ENCODE data around the gene PARP8.

The PARP8 gene

DNA sequence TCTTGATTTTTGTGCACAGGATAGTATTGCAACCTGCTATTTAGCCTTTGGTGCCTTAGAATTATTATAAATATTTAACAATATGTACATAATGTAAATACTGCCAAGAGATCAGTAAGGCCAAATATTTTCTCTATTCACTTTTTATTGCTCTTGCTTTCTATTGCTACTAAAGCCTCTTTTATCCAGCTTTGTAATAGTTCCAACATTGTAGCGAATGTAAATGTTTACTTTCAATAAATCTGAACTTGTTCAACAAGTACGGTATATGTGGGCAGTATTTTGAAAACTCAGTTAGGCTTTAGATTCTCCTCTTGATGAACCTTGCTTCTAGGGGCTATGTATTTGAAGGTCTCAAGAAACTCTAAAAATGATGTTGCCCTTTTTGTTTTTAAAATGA lies 179.8 kb downstream of the PARP8 start:
- no peaks in the 10 kb centered on the region for H3K27me3 ChIP-seq (ENCODE audit: insufficient read depth, low read length)
- WGBS: 97% methylated on average over 2 of the region's 2 CpGs
- peaks cover 27% of the 10 kb centered on the region for H3K36me3 ChIP-seq (ENCODE audit: insufficient read depth, low read length)
- H3K4me1 ChIP-seq (ENCODE audit: insufficient read depth, low read length): no peaks in the 10 kb centered on the region
- no peak overlapping the region for H3K9ac ChIP-seq (ENCODE audit: low read depth, low read length)
- no peak overlapping the region for H3K4me3 ChIP-seq (ENCODE audit: low read length)
- H3K9me3 ChIP-seq (ENCODE audit: insufficient read depth, low read depth, low read length): no peaks in the 10 kb centered on the region
- H3K27ac ChIP-seq (ENCODE audit: low read depth, low read length): no peak overlapping the region

DNA sequence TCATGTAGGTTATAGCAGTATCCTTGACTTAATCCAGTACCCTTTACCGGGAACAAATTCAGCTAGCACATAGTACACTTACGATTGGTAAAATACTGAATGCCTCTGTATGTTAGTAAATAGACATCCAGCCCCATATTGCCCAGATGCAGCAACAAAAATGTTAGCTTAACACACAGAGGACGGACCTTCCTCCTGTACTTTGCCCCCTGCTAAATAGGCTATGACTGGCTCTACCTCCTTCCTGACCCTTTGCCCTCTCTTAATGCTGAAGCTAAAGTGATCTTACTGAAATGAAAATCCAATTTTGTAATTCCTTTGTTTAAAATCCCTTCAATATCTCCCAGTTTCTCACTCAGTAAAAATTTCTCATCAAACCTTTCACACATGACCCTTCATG lies 183.1 kb downstream of the PARP8 start:
- Histone ChIP-seq H3K4me3 (ENCODE audit: low read length) (no peak overlapping the region), H3K9ac (ENCODE audit: low read depth, low read length) (no peak overlapping the region), H3K27me3 (ENCODE audit: insufficient read depth, low read length) (no peaks in the 10 kb centered on the region), H3K4me1 (ENCODE audit: insufficient read depth, low read length) (no peaks in the 10 kb centered on the region), H3K9me3 (ENCODE audit: insufficient read depth, low read depth, low read length) (no peaks in the 10 kb centered on the region), H3K27ac (ENCODE audit: low read depth, low read length) (no peak overlapping the region), H3K36me3 (ENCODE audit: insufficient read depth, low read length) (0 out of 2 replicates have a peak, but pooled peaks cover 3% of the 10 kb centered on the region)
- WGBS: 95% methylated on average over 3 of the region's 3 CpGs

DNA sequence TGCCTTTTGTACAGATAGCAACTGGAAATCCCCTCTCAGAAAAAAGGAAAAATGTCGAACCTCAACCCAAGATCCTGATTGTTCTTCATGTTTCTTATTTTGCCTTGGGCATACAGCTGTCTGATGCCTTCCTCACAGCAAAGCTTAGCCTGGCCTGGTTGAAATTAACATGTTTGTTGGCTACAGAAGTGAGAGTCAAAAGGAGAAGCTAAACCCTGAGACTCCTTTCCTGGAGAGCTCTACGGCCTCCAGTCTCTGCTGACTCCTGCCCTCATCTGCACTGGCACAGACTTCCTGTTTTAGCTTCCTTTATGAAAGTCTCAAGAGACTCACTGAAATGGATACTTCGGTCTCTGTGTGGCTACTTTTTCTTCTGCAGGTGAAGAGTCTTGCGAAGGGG lies 186.7 kb downstream of the PARP8 start:
- H3K4me3 ChIP-seq (ENCODE audit: low read length): no peak overlapping the region
- no peaks in the 10 kb centered on the region for H3K36me3 ChIP-seq (ENCODE audit: insufficient read depth, low read length)
- H3K4me1 ChIP-seq (ENCODE audit: insufficient read depth, low read length): no peaks in the 10 kb centered on the region
- H3K9ac ChIP-seq (ENCODE audit: low read depth, low read length): no peak overlapping the region
- 92% methylated on average over 4 of the region's 4 CpGs for WGBS
- H3K27me3 ChIP-seq (ENCODE audit: insufficient read depth, low read length): no peaks in the 10 kb centered on the region
- no peaks in the 10 kb centered on the region for H3K9me3 ChIP-seq (ENCODE audit: insufficient read depth, low read depth, low read length)
- no peak overlapping the region for H3K27ac ChIP-seq (ENCODE audit: low read depth, low read length)

DNA sequence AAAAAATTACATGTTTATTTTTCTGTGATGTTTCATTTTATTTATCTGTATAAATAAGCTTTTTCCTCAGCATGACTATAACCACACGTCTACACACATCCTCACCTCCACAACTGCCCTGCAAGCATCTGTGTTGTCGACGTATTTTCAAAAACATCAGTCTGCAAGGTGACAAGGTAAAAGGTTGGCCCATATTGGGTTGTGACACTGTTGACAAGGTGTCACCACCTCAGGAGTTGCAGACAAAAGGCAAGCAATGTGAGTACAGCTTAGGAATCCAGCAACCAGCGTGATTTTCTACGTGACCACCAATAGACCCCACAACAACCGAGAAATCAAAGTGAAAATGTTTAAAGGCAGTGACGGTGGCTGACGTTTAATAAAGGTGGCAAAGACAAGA lies 187.6 kb downstream of the PARP8 start:
- no peaks in the 10 kb centered on the region for H3K36me3 ChIP-seq (ENCODE audit: insufficient read depth, low read length)
- no peaks in the 10 kb centered on the region for H3K27me3 ChIP-seq (ENCODE audit: insufficient read depth, low read length)
- no peak overlapping the region for H3K27ac ChIP-seq (ENCODE audit: low read depth, low read length)
- 95% methylated on average over 8 of the region's 8 CpGs for WGBS
- no peak overlapping the region for H3K4me3 ChIP-seq (ENCODE audit: low read length)
- no peaks in the 10 kb centered on the region for H3K9me3 ChIP-seq (ENCODE audit: insufficient read depth, low read depth, low read length)
- no peak overlapping the region for H3K9ac ChIP-seq (ENCODE audit: low read depth, low read length)
- H3K4me1 ChIP-seq (ENCODE audit: insufficient read depth, low read length): no peaks in the 10 kb centered on the region

DNA sequence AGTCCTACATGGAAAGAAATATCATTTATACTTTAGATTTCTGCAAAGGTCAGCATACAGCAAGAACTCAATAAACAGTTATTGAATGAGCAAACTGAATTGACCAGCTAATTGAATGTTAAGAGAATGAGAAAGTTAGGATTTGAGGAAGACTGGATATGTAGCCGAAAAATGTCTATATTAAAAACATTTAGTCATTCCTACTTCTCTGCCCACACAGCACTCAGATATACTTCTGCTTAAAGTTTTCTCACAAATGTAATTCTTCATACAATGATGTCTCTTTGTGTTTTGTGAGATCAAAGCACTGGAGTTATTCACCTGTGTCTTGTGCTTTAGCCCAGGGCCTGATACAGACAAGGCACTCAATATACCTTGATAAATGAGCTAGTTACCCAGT lies 188.6 kb downstream of the PARP8 start:
- Histone ChIP-seq H3K9ac (ENCODE audit: low read depth, low read length) (no peak overlapping the region), H3K4me1 (ENCODE audit: insufficient read depth, low read length) (no peaks in the 10 kb centered on the region), H3K27me3 (ENCODE audit: insufficient read depth, low read length) (no peaks in the 10 kb centered on the region), H3K27ac (ENCODE audit: low read depth, low read length) (no peak overlapping the region), H3K9me3 (ENCODE audit: insufficient read depth, low read depth, low read length) (no peaks in the 10 kb centered on the region), H3K4me3 (ENCODE audit: low read length) (no peak overlapping the region), H3K36me3 (ENCODE audit: insufficient read depth, low read length) (no peaks in the 10 kb centered on the region)
- WGBS: no CpG with 5 or more reads among the region's 1 CpG

DNA sequence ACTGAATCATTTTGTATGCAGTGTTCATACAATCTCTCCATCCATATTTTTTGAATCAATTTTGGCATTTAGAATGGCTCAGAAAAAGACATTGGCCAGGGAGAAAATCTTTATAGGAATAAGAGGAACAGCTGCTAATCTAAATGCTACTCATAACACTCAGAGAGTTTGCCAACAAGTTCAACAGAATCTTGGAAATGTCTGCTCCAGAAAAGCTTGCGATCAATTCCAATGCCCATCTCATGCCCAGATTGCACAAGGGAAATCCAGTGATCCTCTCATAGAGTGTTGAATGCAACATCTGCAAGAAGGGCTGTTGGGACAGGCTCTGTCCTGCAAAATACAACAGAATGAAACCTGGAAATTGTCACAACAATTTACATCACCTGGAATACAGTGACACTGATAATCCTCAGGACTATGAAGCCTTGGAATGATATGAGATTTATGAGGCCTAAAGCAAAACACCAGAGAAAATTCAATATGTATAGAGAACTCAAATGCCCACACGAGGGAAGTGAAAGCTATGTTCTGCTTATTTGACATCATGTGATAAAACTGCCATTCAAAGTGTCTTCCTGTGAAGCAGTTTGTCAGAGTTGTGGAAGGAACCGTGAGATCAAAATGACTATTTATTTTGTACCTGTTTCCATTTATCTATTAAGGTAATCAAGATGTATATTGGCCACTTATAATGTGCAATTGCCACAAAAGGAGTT lies 190.1 kb downstream of the PARP8 start:
- Histone ChIP-seq H3K4me1 (ENCODE audit: insufficient read depth, low read length) (no peaks in the 10 kb centered on the region), H3K9me3 (ENCODE audit: insufficient read depth, low read depth, low read length) (no peaks in the 10 kb centered on the region), H3K27me3 (ENCODE audit: insufficient read depth, low read length) (no peaks in the 10 kb centered on the region), H3K9ac (ENCODE audit: low read depth, low read length) (no peak overlapping the region), H3K4me3 (ENCODE audit: low read length) (no peak overlapping the region), H3K36me3 (ENCODE audit: insufficient read depth, low read length) (no peaks in the 10 kb centered on the region), H3K27ac (ENCODE audit: low read depth, low read length) (no peak overlapping the region)
- whole genome bisulfite sequencing: 91% methylated on average over 3 of the region's 3 CpGs

DNA sequence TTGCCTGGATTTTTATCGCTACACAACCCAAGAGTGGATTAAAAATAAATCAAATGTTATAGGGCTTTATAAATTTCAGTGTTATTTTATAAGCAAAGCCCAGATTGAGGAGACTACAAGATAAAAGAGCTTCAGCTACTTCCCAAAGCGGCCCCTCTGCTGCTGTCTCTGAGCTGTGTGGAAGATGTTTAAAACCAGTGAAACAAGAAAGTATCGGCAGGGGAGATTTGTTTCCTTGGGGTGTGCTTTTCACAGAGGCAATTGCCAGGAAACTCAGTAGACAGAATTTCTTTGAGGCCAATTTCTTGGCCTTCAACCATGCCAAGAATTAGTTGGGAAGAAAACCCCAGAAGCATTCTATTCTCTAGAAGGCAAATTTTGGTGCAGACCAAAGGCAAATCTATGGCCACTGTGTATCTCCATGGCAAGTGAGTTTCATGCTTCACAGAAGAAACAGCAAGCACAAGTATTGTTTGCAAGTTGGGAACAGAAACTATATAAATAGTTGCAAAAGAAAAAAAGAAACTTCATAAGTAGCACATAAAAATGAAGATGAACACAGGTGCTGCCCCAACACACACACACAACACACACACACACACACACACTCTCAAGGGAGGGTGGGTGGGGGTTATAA lies 197.2 kb downstream of the PARP8 start:
- 86% methylated on average over 2 of the region's 3 CpGs for WGBS
- Histone ChIP-seq H3K4me1 (ENCODE audit: insufficient read depth, low read length) (peaks cover 5% of the 10 kb centered on the region; the same call in 1 of the 2 replicates), H3K36me3 (ENCODE audit: insufficient read depth, low read length) (no peaks in the 10 kb centered on the region), H3K27me3 (ENCODE audit: insufficient read depth, low read length) (no peaks in the 10 kb centered on the region), H3K9me3 (ENCODE audit: insufficient read depth, low read depth, low read length) (no peaks in the 10 kb centered on the region), H3K9ac (ENCODE audit: low read depth, low read length) (no peak overlapping the region), H3K27ac (ENCODE audit: low read depth, low read length) (no peak overlapping the region), H3K4me3 (ENCODE audit: low read length) (no peak overlapping the region)

DNA sequence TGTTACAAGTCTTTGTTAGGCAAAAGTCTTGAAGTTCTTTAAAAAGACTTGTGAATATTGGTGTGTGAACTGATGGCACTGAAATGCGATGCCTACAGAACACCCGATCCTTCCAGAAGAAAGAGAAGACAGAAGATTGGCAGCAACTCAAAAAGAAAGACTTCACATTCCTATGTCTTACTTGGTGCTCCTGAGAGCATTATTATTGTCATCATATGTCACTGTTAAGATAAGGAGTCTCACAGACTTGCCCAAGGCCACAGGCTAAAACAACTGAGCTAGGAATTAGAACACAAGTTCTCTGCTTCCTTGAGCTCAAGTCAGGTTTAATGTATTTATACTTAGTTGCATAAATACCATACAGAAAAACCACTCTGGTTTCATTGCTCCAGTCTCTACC lies 198.0 kb downstream of the PARP8 start:
- 88% methylated on average over 1 of the region's 2 CpGs for WGBS
- H3K9me3 ChIP-seq (ENCODE audit: insufficient read depth, low read depth, low read length): no peaks in the 10 kb centered on the region
- H3K4me3 ChIP-seq (ENCODE audit: low read length): no peak overlapping the region
- H3K4me1 ChIP-seq (ENCODE audit: insufficient read depth, low read length): peaks cover 5% of the 10 kb centered on the region; the same call in 1 of the 2 replicates
- no peaks in the 10 kb centered on the region for H3K27me3 ChIP-seq (ENCODE audit: insufficient read depth, low read length)
- no peak overlapping the region for H3K27ac ChIP-seq (ENCODE audit: low read depth, low read length)
- no peak overlapping the region for H3K9ac ChIP-seq (ENCODE audit: low read depth, low read length)
- no peaks in the 10 kb centered on the region for H3K36me3 ChIP-seq (ENCODE audit: insufficient read depth, low read length)

DNA sequence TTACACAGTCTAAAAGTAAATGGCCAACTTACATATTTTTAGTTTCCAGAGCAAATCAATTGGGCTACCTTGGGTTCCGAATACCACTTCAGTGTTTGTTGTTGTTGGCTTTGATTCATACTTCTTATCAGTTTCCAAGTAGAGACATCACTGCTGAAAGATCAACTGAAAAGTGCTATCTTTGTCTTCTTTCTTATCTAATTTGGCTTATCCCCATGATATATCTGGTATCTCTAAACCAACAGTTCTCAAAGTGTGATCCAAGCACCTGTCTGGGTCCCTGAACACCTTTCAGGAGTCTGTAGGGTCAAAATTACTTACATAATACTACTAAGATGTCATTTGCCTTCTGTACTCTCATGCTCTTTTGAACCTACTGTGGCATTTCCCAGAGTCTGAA lies 200.0 kb downstream of the PARP8 start:
- H3K9ac ChIP-seq (ENCODE audit: low read depth, low read length): no peak overlapping the region
- WGBS: 93% methylated on average over 1 of the region's 1 CpG
- no peaks in the 10 kb centered on the region for H3K27me3 ChIP-seq (ENCODE audit: insufficient read depth, low read length)
- no peaks in the 10 kb centered on the region for H3K36me3 ChIP-seq (ENCODE audit: insufficient read depth, low read length)
- H3K9me3 ChIP-seq (ENCODE audit: insufficient read depth, low read depth, low read length): no peaks in the 10 kb centered on the region
- peaks cover 5% of the 10 kb centered on the region; the same call in 1 of the 2 replicates for H3K4me1 ChIP-seq (ENCODE audit: insufficient read depth, low read length)
- no peak overlapping the region for H3K27ac ChIP-seq (ENCODE audit: low read depth, low read length)
- H3K4me3 ChIP-seq (ENCODE audit: low read length): no peak overlapping the region

DNA sequence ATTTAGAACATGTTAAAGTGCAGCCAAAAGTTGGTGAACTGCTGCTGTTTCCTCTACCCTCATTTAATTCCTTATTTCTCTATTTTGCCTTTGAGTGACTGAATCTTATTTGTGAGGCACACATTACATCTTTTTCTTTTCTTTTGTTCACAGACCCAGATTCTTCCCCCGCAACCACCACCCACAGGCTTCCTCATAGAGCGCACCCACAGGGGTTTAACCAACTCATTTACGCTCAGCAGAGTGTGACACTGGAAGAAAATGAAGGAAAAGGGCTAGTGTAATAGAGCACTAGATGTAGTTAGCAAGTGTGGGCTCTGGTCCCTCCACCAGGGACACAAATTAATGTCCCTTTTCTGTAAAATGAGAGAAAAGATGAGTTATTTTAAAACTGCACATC lies 200.7 kb downstream of the PARP8 start:
- no peaks in the 10 kb centered on the region for H3K27me3 ChIP-seq (ENCODE audit: insufficient read depth, low read length)
- no peak overlapping the region for H3K27ac ChIP-seq (ENCODE audit: low read depth, low read length)
- H3K4me3 ChIP-seq (ENCODE audit: low read length): no peak overlapping the region
- H3K36me3 ChIP-seq (ENCODE audit: insufficient read depth, low read length): no peaks in the 10 kb centered on the region
- no peaks in the 10 kb centered on the region for H3K9me3 ChIP-seq (ENCODE audit: insufficient read depth, low read depth, low read length)
- 84% methylated on average over 3 of the region's 3 CpGs for WGBS
- peaks cover 5% of the 10 kb centered on the region; the same call in 1 of the 2 replicates for H3K4me1 ChIP-seq (ENCODE audit: insufficient read depth, low read length)
- H3K9ac ChIP-seq (ENCODE audit: low read depth, low read length): no peak overlapping the region

DNA sequence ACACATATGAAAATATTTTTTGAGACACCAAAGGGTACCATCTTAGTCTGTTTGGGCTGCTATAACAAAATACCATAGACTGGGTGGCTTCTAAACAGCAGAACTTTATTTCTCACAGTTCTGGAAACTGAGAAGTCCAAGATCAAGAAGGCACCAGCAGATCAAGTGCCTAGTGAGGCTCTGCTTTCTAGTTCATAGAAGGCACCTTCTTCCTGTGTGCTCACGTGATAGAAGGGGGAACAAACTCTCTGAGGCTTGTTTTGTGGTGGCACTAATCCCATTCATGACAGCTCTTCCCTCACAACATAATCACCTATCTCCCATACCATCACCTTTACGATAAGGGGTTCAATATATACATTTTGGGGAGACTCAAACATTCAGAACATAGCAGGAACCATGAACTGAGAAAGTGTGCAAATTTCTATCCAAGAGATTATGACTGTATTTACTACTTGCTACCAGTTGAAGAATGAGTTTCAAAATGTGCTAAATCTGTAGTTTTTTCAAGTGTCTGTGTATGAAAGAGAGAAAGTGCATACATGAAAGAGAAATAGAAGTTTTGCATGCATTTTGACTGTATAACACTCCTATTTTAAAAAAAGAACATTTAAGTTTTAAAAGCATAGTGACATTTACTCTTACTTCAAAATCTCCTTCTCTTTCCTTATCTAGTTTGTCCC lies 207.3 kb downstream of the PARP8 start:
- H3K4me3 ChIP-seq (ENCODE audit: low read length): no peak overlapping the region
- H3K27me3 ChIP-seq (ENCODE audit: insufficient read depth, low read length): no peaks in the 10 kb centered on the region
- WGBS: 79% methylated on average over 2 of the region's 2 CpGs
- H3K4me1 ChIP-seq (ENCODE audit: insufficient read depth, low read length): no peaks in the 10 kb centered on the region
- H3K9me3 ChIP-seq (ENCODE audit: insufficient read depth, low read depth, low read length): no peaks in the 10 kb centered on the region
- H3K36me3 ChIP-seq (ENCODE audit: insufficient read depth, low read length): no peaks in the 10 kb centered on the region
- no peak overlapping the region for H3K9ac ChIP-seq (ENCODE audit: low read depth, low read length)
- H3K27ac ChIP-seq (ENCODE audit: low read depth, low read length): no peak overlapping the region

Measured in HUES64 (cell line).